ENCODE measurements around the gene RSPH10B.
"Not testable (repeated sequence)": the region's sequence is repeated elsewhere in the genome, so short reads cannot be mapped to it uniquely, and the experiment has no call there.

RSPH10B gene

DNA sequence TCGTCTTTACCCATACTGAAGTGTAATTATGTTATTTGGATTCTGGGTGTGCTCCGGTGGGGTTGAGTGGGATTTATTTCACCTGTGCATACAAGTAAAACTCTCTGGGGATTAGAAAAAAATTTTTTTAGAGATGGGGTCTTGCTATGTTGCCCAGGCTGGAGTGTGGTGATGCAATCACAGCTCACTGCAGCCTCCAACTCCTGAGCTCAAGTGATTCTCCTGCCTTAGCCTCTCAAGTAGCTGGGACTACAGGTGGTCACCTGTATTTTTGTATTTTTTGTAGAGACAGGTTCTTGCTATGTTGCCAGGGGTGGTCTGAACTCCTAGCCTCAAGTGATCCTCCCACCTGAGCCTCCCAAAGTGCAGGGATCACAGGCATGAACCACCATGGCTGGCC lies 80.2 kb downstream of the RSPH10B start:
- H3K27ac ChIP-seq (ENCODE audit: low read depth, low read length); H3K36me3 ChIP-seq (ENCODE audit: control insufficient read depth in 1 of 2, insufficient read depth in 2 of 2, low read length in 2 of 2); H3K4me3 ChIP-seq (ENCODE audit: low read depth in 1 of 2, low read length in 2 of 2); H3K9ac ChIP-seq (ENCODE audit: low read depth in 1 of 2, low read length in 2 of 2); H3K4me1 ChIP-seq (ENCODE audit: control insufficient read depth in 1 of 2, insufficient read depth in 2 of 2, low read length in 2 of 2); H3K27me3 ChIP-seq (ENCODE audit: control insufficient read depth in 1 of 2, insufficient read depth in 2 of 2, low read length in 2 of 2); H3K9me3 ChIP-seq (ENCODE audit: control insufficient read depth in 1 of 2, low read length in 2 of 2): not testable (repeated sequence)

- not testable (repeated sequence) for H3K27me3 ChIP-seq (ENCODE audit: control insufficient read depth in 1 of 2, insufficient read depth in 2 of 2, low read length in 2 of 2); H3K9me3 ChIP-seq (ENCODE audit: control insufficient read depth in 1 of 2, low read length in 2 of 2); H3K27ac ChIP-seq (ENCODE audit: low read depth, low read length); H3K4me1 ChIP-seq (ENCODE audit: control insufficient read depth in 1 of 2, insufficient read depth in 2 of 2, low read length in 2 of 2); H3K4me3 ChIP-seq (ENCODE audit: low read depth in 1 of 2, low read length in 2 of 2); H3K36me3 ChIP-seq (ENCODE audit: control insufficient read depth in 1 of 2, insufficient read depth in 2 of 2, low read length in 2 of 2); H3K9ac ChIP-seq (ENCODE audit: low read depth in 1 of 2, low read length in 2 of 2)
These were observed 82.5 kb downstream of the RSPH10B start for GRCh38 chr7:5888021-5888420.

- H3K4me1 ChIP-seq (ENCODE audit: control insufficient read depth in 1 of 2, insufficient read depth in 2 of 2, low read length in 2 of 2); H3K9ac ChIP-seq (ENCODE audit: low read depth in 1 of 2, low read length in 2 of 2); H3K36me3 ChIP-seq (ENCODE audit: control insufficient read depth in 1 of 2, insufficient read depth in 2 of 2, low read length in 2 of 2); H3K9me3 ChIP-seq (ENCODE audit: control insufficient read depth in 1 of 2, low read length in 2 of 2); H3K27me3 ChIP-seq (ENCODE audit: control insufficient read depth in 1 of 2, insufficient read depth in 2 of 2, low read length in 2 of 2); H3K27ac ChIP-seq (ENCODE audit: low read depth, low read length); H3K4me3 ChIP-seq (ENCODE audit: low read depth in 1 of 2, low read length in 2 of 2): not testable (repeated sequence)
These were observed 86.1 kb downstream of the RSPH10B start for GRCh38 chr7:5884431-5884830.

- not testable (repeated sequence) for H3K4me3 ChIP-seq (ENCODE audit: low read depth in 1 of 2, low read length in 2 of 2); H3K36me3 ChIP-seq (ENCODE audit: control insufficient read depth in 1 of 2, insufficient read depth in 2 of 2, low read length in 2 of 2); H3K27me3 ChIP-seq (ENCODE audit: control insufficient read depth in 1 of 2, insufficient read depth in 2 of 2, low read length in 2 of 2); H3K9me3 ChIP-seq (ENCODE audit: control insufficient read depth in 1 of 2, low read length in 2 of 2); H3K4me1 ChIP-seq (ENCODE audit: control insufficient read depth in 1 of 2, insufficient read depth in 2 of 2, low read length in 2 of 2); H3K27ac ChIP-seq (ENCODE audit: low read depth, low read length); H3K9ac ChIP-seq (ENCODE audit: low read depth in 1 of 2, low read length in 2 of 2)
These were observed 90.4 kb downstream of the RSPH10B start for GRCh38 chr7:5880106-5880505.

GRCh38 chr7:5879591-5879990 lies 90.9 kb downstream of the RSPH10B start:
- not testable (repeated sequence) for H3K9me3 ChIP-seq (ENCODE audit: control insufficient read depth in 1 of 2, low read length in 2 of 2); H3K4me1 ChIP-seq (ENCODE audit: control insufficient read depth in 1 of 2, insufficient read depth in 2 of 2, low read length in 2 of 2); H3K27me3 ChIP-seq (ENCODE audit: control insufficient read depth in 1 of 2, insufficient read depth in 2 of 2, low read length in 2 of 2); H3K27ac ChIP-seq (ENCODE audit: low read depth, low read length); H3K36me3 ChIP-seq (ENCODE audit: control insufficient read depth in 1 of 2, insufficient read depth in 2 of 2, low read length in 2 of 2); H3K4me3 ChIP-seq (ENCODE audit: low read depth in 1 of 2, low read length in 2 of 2); H3K9ac ChIP-seq (ENCODE audit: low read depth in 1 of 2, low read length in 2 of 2)
